ENCODE measurements around the gene USP46.

- TF ChIP-seq POLR2A (IDR thresholded peaks at IDR 0.05) (no peak), CTCF (IDR thresholded peaks at IDR 0.05) (no peak)
These were observed 17.1 kb downstream of the USP46 start for GRCh38 chr4:52641854-52642563.

All from adrenal gland (tissue), 5 donors.